Heart left ventricle (tissue), 16 donors: ENCODE measurements around the gene PARD6A. TPM values are rescaled to one million over a fixed set of nuclear protein-coding genes. Genes with fewer than 3 reads are reported as not detected.

Source experiments
- ATAC-seq, 4 donors: fragments of 200-7000 bp; cut with Tn5 transposase; one replicate each; pipeline ENCODE4 v1.9.1; 2020 to 2022; ENCODE audit warnings: moderate library complexity in 4 of 4, mild to moderate bottlenecking in 3 of 4, moderate number of reproducible peaks in 1 of 4
- DNase-seq, 5 donors: peaks; one replicate each; pipeline ENCODE4 v3.0.0-alpha.2; 2020
- H3K27ac ChIP-seq, 12 donors: fragments of 200-600 bp; sonication (generic) in 4 of 12; one replicate each; pipeline versions ENCODE4 v1.5.0 to v1.8.0; 2016 to 2022; ENCODE audit warnings: mild to moderate bottlenecking in 2 of 12
- H3K27me3 ChIP-seq, 9 donors: fragments of 200-600 bp; sonication (generic) in 2 of 9; one replicate each; pipeline versions ENCODE4 v1.5.1 to v1.8.0; 2016 to 2022; ENCODE audit warnings: mild to moderate bottlenecking in 3 of 9
- H3K36me3 ChIP-seq, 9 donors: fragments of 200-600 bp; sonication (generic) in 2 of 9; one replicate each; pipeline versions ENCODE4 v1.5.0 to v1.8.0; 2018 to 2022; ENCODE audit warnings: mild to moderate bottlenecking in 2 of 9
- H3K4me1 ChIP-seq, 12 donors: fragments of 200-600 bp; sonication (generic) in 4 of 12; one replicate each; pipeline versions ENCODE4 v1.5.0 to v1.8.0; 2016 to 2022; ENCODE audit warnings: mild to moderate bottlenecking in 3 of 12
- H3K4me3 ChIP-seq, 12 donors: fragments of 200-600 bp; sonication (generic) in 4 of 12; one replicate each; pipeline versions ENCODE4 v1.5.0 to v1.8.0; 2017 to 2022; ENCODE audit warnings: mild to moderate bottlenecking in 9 of 12, moderate library complexity in 4 of 12
- H3K9me3 ChIP-seq, 12 donors: fragments of 200-600 bp; sonication (generic) in 4 of 12; one replicate each; pipeline versions ENCODE4 v1.5.0 to v1.8.0; 2016 to 2022; ENCODE audit warnings: mild to moderate bottlenecking in 1 of 12
- CTCF ChIP-seq, 12 donors: fragments of 200-600 bp; sonication (generic) in 4 of 12; IDR thresholded peaks; one replicate each; pipeline versions ENCODE4 v1.5.0 to v1.8.0; 2018 to 2022; ENCODE audit warnings: antibody characterized with exemption in 12 of 12, mild to moderate bottlenecking in 5 of 12
- POLR2A ChIP-seq, 2 donors: fragments of 450-650 bp; IDR thresholded peaks; one replicate each; pipeline ENCODE4 v1.6.1; 2017; ENCODE audit warnings: antibody characterized with exemption in 2 of 2, mild to moderate bottlenecking in 2 of 2, moderate library complexity in 2 of 2
- WGBS, 4 donors: extraction: QIAGEN DNeasy Blood & Tissue Kit in 2 of 4; methylation state at CpG; one replicate each; pipeline versions ENCODE4 v1.1.5 to v1.1.7; 2013 to 2018; 5-methylcytosine and 5-hydroxymethylcytosine counted together
- intact Hi-C, 10 donors: fragments of 100-400 bp; cut with DNase I; formaldehyde crosslinking; loops; one replicate each; pipeline versions ENCODE4 v1.11.1 to v1.14.2; 2022
- polyA plus RNA-seq, 2 donors: library from polyadenylated mRNA; stranded (reverse); fragments of 200-250 nt; gene quantifications; one replicate each; pipeline ENCODE4 v1.2.3, GENCODE V29; 2013
- total RNA-seq, 9 donors: library from RNA; depleted of rRNA in 2 of 9; stranded (reverse); fragments of >200 nt in 2 of 9; fragmentation: NEBNext Ultra II Directional in 3 of 9; extraction: Animal tissue kit (Norgen Biotek cat#: 25700) in 3 of 9; gene quantifications; one replicate each; pipeline versions ENCODE4 v1.1.0 to v1.2.4, GENCODE V29; 2016 to 2023
- donor health status: ischemic (EF 13 %, LVEDD 7.1; RV severe dilation, severe dysfunction).
- donor health status: healthy with polysubstance abuse.
- donor health status: DM: no; HTN: yes; CAD: no.
- donor health status: DM: no; HTN: no; CAD: no.
- donor health status: ischemic (EF 25% LVEDD 6.9; RV normal size, moderate dysfunction).
- donor health status: ischemic (EF 25% LVEDD 5.7; RV mildly dilated, moderate dysfunction).
- donor health status: healthy.
- donor health status: DM: yes; HTN: yes; CAD: no.
- donor health status: ischemic (EF 35%, LVEDD 5.7; RV mildly dilated, moderate dysfunction).
- donor health status: nonischemic (EF 11% LVEDD 7.7; RV severe dilation, severe dysfunction).
- donor health status: DM: yes; HTN: yes; CAD: no.
- donor health status: PGD.
- donor health status: ischemic (EF 29% LVEDD 5.4; RV normal size, mild dysfunction).
- donor health status: nonischemic (EF 23%, LVEDD 6.1; RV moderate dilation, normal function).

The PARD6A gene
- total and polyA plus RNA-seq, 11 donors = 1.7 to 7.0 (median 2.9) TPM

- ATAC-seq (no peak), DNase-seq (no peak)
- Histone ChIP-seq H3K4me1 (peaks cover 0 to 16% (median 3%) of the 10 kb centered on the region in 12 donors), H3K27me3 (no peaks in the 10 kb centered on the region), H3K9me3 (no peaks in the 10 kb centered on the region), H3K4me3 (no peak overlapping the region), H3K36me3 (peaks cover 0 to 3% (median 0%) of the 10 kb centered on the region in 9 donors), H3K27ac (no peak overlapping the region)
- intact Hi-C loops = no loop called here
- TF ChIP-seq POLR2A (IDR thresholded peaks at IDR 0.05) = no peak
- no peak for TF ChIP-seq CTCF (IDR thresholded peaks at IDR 0.05)
- 97 to 99% (median 98%) methylated on average over 5 of the region's 5 CpGs for WGBS, 4 donors
Observed at GRCh38 chr16:67707790-67708189, 47.0 kb downstream of the PARD6A start.

GRCh38 chr16:67708368-67708771, 47.6 kb downstream of the PARD6A start:
- ATAC-seq = peak in 1 of 4 donors; percentile 61
- Histone ChIP-seq H3K4me3 (no peak overlapping the region), H3K27me3 (no peaks in the 10 kb centered on the region), H3K4me1 (peaks cover 0 to 13% (median 2%) of the 10 kb centered on the region in 12 donors), H3K27ac (no peak overlapping the region), H3K36me3 (peaks cover 0 to 3% (median 0%) of the 10 kb centered on the region in 9 donors), H3K9me3 (no peaks in the 10 kb centered on the region)
- WGBS, 4 donors = 50 to 83% (median 70%) methylated on average over 2 of the region's 2 CpGs
- no peak for DNase-seq
- intact Hi-C loops = no loop called here
- TF ChIP-seq CTCF (IDR thresholded peaks at IDR 0.05) (no peak), POLR2A (IDR thresholded peaks at IDR 0.05) (no peak)

DNA sequence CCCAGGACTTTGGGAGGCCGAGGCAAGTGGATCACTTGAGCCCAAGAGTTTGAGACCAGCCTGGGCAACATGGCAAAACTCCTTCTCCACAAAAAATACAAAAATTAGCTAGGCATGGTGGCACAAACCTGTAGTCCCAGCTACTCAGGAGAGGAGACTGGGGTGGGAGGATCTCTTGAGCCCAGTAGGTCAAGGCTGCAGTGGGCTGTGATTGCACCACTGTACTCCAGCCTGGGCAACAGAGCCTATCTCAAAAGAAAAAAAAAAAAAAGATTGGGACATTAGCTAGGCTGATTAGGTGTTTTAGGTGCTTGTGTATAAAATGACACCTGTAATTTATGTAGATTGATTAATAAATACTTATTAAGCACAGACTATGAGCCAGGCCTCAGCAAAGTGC, 48.3 kb downstream of the PARD6A start:
- H3K27ac ChIP-seq = no peak overlapping the region
- WGBS, 4 donors = 91 to 100% (median 98%) methylated on average over 1 of the region's 1 CpG
- ATAC-seq = no peak
- intact Hi-C loops = no loop called here
- H3K36me3 ChIP-seq = peaks cover 0 to 3% (median 0%) of the 10 kb centered on the region in 9 donors
- no peaks in the 10 kb centered on the region for H3K9me3 ChIP-seq
- H3K4me1 ChIP-seq = peaks cover 0 to 6% (median 0%) of the 10 kb centered on the region in 12 donors
- no peaks in the 10 kb centered on the region for H3K27me3 ChIP-seq
- TF ChIP-seq POLR2A (IDR thresholded peaks at IDR 0.05) (no peak), CTCF (IDR thresholded peaks at IDR 0.05) (no peak)
- H3K4me3 ChIP-seq = no peak overlapping the region
- no peak for DNase-seq

GRCh38 chr16:67710607-67711006, 49.8 kb downstream of the PARD6A start:
- intact Hi-C loops = no loop called here
- Histone ChIP-seq H3K27me3 (no peaks in the 10 kb centered on the region), H3K36me3 (no peaks in the 10 kb centered on the region), H3K27ac (no peak overlapping the region), H3K4me1 (peaks cover 0 to 8% (median 0%) of the 10 kb centered on the region in 12 donors), H3K9me3 (no peaks in the 10 kb centered on the region), H3K4me3 (no peak overlapping the region)
- ATAC-seq (no peak), DNase-seq (no peak)
- 96 to 97% (median 96%) methylated on average over 6 of the region's 6 CpGs for WGBS, 4 donors
- no peak for TF ChIP-seq POLR2A (IDR thresholded peaks at IDR 0.05)
- TF ChIP-seq CTCF (IDR thresholded peaks at IDR 0.05) = no peak

Other genes starting within 250 kb of the PARD6A start
- 10 to 100 TPM in 1 of 9 donors, 1 to 10 TPM in 8; 3.5 to 11.6 (median 5.4) TPM for gene ZDHHC1, start 244.5 kb upstream of the PARD6A start, total RNA-seq
- gene ZDHHC1, start 244.5 kb upstream of the PARD6A start, polyA plus RNA-seq = 1 to 10 TPM; 2.7 to 5.1 TPM
- under 1 TPM in 8 of 9 donors, not detected in 1; 0.32 to 1.00 (median 0.59) TPM for gene HSD11B2, start 229.8 kb upstream of the PARD6A start, total RNA-seq
- gene HSD11B2, start 229.8 kb upstream of the PARD6A start, polyA plus RNA-seq = under 1 TPM; 0.15 to 0.26 TPM
- 100 to 1,000 TPM in 3 of 9 donors, 10 to 100 TPM in 6; 52.7 to 141 (median 68.5) TPM for gene ATP6V0D1, start 179.8 kb upstream of the PARD6A start, total RNA-seq
- 100 to 1,000 TPM in 1 of 2 donors, 10 to 100 TPM in 1; 18.6 to 104 TPM for gene ATP6V0D1, start 179.8 kb upstream of the PARD6A start, polyA plus RNA-seq
- not detected for gene AGRP, start 177.4 kb upstream of the PARD6A start, total RNA-seq
- not detected for gene AGRP, start 177.4 kb upstream of the PARD6A start, polyA plus RNA-seq
- 100 to 1,000 TPM in 1 of 9 donors, 10 to 100 TPM in 8; 51.1 to 156 (median 69.4) TPM for gene RIPOR1, start 132.1 kb upstream of the PARD6A start, total RNA-seq
- gene RIPOR1, start 132.1 kb upstream of the PARD6A start, polyA plus RNA-seq = 10 to 100 TPM; 40.7 to 45.5 TPM
- gene CTCF, start 98.4 kb upstream of the PARD6A start, total RNA-seq = 10 to 100 TPM; 19.0 to 35.8 (median 25.4) TPM
- 10 to 100 TPM; 13.9 to 18.6 TPM for gene CTCF, start 98.4 kb upstream of the PARD6A start, polyA plus RNA-seq
- gene CARMIL2, start 15.8 kb upstream of the PARD6A start, total RNA-seq = 1 to 10 TPM in 3 of 9 donors, under 1 TPM in 4, not detected in 2; 0.27 to 1.7 (median 0.60) TPM
- under 1 TPM; 0.21 to 0.30 TPM for gene CARMIL2, start 15.8 kb upstream of the PARD6A start, polyA plus RNA-seq
- gene ACD, start 700 bp upstream of the PARD6A start, total RNA-seq = 10 to 100 TPM in 4 of 9 donors, 1 to 10 TPM in 5; 6.2 to 19.9 (median 9.5) TPM
- 10 to 100 TPM in 1 of 2 donors, 1 to 10 TPM in 1; 7.8 to 15.6 TPM for gene ACD, start 700 bp upstream of the PARD6A start, polyA plus RNA-seq
- 10 to 100 TPM in 4 of 9 donors, 1 to 10 TPM in 5; 7.6 to 15.6 (median 8.6) TPM for gene ENKD1, start 5.8 kb downstream of the PARD6A start, total RNA-seq
- gene ENKD1, start 5.8 kb downstream of the PARD6A start, polyA plus RNA-seq = 10 to 100 TPM; 11.8 to 26.9 TPM
- 10 to 100 TPM in 1 of 9 donors, 1 to 10 TPM in 8; 3.5 to 11.6 (median 4.3) TPM for gene C16orf86, start 5.9 kb downstream of the PARD6A start, total RNA-seq
- 1 to 10 TPM; 2.1 to 4.4 TPM for gene C16orf86, start 5.9 kb downstream of the PARD6A start, polyA plus RNA-seq
- 10 to 100 TPM in 3 of 9 donors, 1 to 10 TPM in 6; 6.5 to 11.7 (median 9.8) TPM for gene GFOD2, start 58.4 kb downstream of the PARD6A start, total RNA-seq
- gene GFOD2, start 58.4 kb downstream of the PARD6A start, polyA plus RNA-seq = 10 to 100 TPM in 1 of 2 donors, 1 to 10 TPM in 1; 8.2 to 15.4 TPM
- gene RANBP10, start 145.6 kb downstream of the PARD6A start, total RNA-seq = 10 to 100 TPM in 6 of 9 donors, 1 to 10 TPM in 3; 7.1 to 19.7 (median 12.3) TPM
- gene RANBP10, start 145.6 kb downstream of the PARD6A start, polyA plus RNA-seq = 10 to 100 TPM in 1 of 2 donors, 1 to 10 TPM in 1; 5.6 to 11.2 TPM
- gene TSNAXIP1, start 145.9 kb downstream of the PARD6A start, total RNA-seq = under 1 TPM in 8 of 9 donors, not detected in 1; 0.16 to 0.93 (median 0.46) TPM
- gene TSNAXIP1, start 145.9 kb downstream of the PARD6A start, polyA plus RNA-seq = under 1 TPM; 0.67 to 0.76 TPM
- 10 to 100 TPM; 24.9 to 87.5 (median 31.4) TPM for gene THAP11, start 181.4 kb downstream of the PARD6A start, total RNA-seq
- gene THAP11, start 181.4 kb downstream of the PARD6A start, polyA plus RNA-seq = 10 to 100 TPM; 10.6 to 26.3 TPM
- 100 to 1,000 TPM in 2 of 9 donors, 10 to 100 TPM in 7; 66.5 to 145 (median 90.9) TPM for gene NUTF2, start 186.0 kb downstream of the PARD6A start, total RNA-seq
- gene NUTF2, start 186.0 kb downstream of the PARD6A start, polyA plus RNA-seq = 100 to 1,000 TPM; 179 to 191 TPM
- 10 to 100 TPM; 14.4 to 31.2 (median 20.1) TPM for gene CENPT, start 186.7 kb downstream of the PARD6A start, total RNA-seq
- gene CENPT, start 186.7 kb downstream of the PARD6A start, polyA plus RNA-seq = 10 to 100 TPM; 25.7 to 28.0 TPM
- gene EDC4, start 212.1 kb downstream of the PARD6A start, total RNA-seq = 10 to 100 TPM; 26.2 to 42.5 (median 32.5) TPM
- 10 to 100 TPM; 27.8 to 31.1 TPM for gene EDC4, start 212.1 kb downstream of the PARD6A start, polyA plus RNA-seq
- gene NRN1L, start 223.9 kb downstream of the PARD6A start, total RNA-seq = 1 to 10 TPM in 4 of 9 donors, under 1 TPM in 2, not detected in 3; 0.78 to 5.8 (median 1.7) TPM
- gene NRN1L, start 223.9 kb downstream of the PARD6A start, polyA plus RNA-seq = 1 to 10 TPM; 1.7 to 1.8 TPM
- gene PSKH1, start 232.3 kb downstream of the PARD6A start, total RNA-seq = 10 to 100 TPM; 17.1 to 31.3 (median 21.6) TPM
- gene PSKH1, start 232.3 kb downstream of the PARD6A start, polyA plus RNA-seq = 10 to 100 TPM; 16.3 to 36.9 TPM